NT2/D1 (cell line): ENCODE data around the gene MAST4.

Experiments used
- SUZ12 ChIP-seq: IDR thresholded peaks from 2 replicates; pipeline ENCODE4 v1.6.1; 2011; ENCODE audit not compliant: insufficient read length, insufficient read depth; ENCODE audit errors: extremely low read depth
- YY1 ChIP-seq: IDR thresholded peaks from 2 replicates; pipeline ENCODE4 v1.6.1; 2011; ENCODE audit not compliant: insufficient read length, insufficient read depth

DNA sequence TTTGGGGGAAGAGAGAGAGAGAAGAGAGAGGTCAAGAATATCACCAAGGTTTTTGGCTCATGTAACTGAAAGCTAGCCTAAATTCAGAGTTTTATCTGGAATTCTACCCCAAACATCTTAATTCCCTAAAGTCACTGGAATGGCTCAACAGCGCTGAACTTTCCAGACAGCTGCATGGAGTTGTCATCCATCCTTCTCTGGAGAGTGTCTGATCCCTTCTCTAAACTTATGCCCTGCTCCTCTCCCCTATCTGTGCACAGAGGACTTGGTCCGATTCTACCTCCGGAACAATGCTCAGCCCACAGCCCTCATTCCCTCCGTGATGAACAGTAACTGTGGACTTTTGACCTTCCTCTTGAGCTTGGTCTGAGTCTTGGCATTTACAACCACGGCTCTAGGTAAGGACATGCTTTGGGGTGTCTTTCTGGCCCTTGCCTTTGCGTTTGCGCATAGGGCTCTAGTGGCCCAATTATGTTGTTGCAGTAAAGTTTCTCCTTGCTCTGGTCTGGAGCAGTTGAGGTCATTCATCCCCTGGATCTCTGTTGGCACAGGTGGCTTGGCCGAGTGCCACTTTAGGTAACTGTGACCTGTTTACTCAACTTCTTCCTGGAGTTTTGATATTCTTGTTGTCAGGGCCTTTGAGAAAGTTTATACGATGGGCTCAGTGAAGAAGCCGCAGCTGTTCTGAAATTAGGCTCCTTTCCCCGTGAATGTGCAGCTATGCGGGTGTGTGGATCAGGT lies 618.7 kb downstream of the MAST4 start:
- no peak for TF ChIP-seq YY1
- no peak for TF ChIP-seq SUZ12
